SH-SY5Y (cell line): ENCODE measurements around the gene NSUN2.

Source experiments
- GATA2 ChIP-seq: IDR thresholded peaks from 2 replicates; pipeline ENCODE4 v1.6.1; 2011; ENCODE audit warnings: mild to moderate bottlenecking, low read depth, low read length
- GATA3 ChIP-seq: IDR thresholded peaks from 2 replicates; pipeline ENCODE4 v1.6.1; 2011; ENCODE audit warnings: low read depth, mild to moderate bottlenecking, low read length, moderate library complexity

DNA sequence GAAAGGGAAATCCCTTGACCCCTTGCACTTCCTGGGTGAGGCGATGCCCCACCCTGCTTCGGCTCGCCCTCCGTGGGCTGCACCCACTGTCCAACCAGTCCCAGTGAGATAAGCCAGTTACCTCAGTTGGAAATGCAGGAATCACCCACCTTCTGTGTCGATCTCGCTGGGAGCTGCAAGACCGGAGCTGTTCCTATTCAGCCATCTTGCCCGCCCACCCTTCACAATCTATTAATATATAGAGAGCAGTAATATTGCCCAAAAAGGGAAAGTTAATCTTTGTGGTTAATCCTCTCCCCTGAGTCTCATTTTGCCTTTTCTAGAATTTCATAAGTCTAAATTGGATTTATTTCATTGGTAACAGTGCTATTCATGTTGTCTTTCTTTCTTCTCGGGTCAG lies 16.8 kb upstream of the NSUN2 start:
- TF ChIP-seq GATA2 (no peak), GATA3 (no peak)
